Ectodermal cell (in vitro differentiated cells): Measurements from ENCODE around the gene NAPSA.
A peak's percentile ranks its signal among the peaks of the same experiment; 100 is the strongest.

Source experiments
- H3K27ac ChIP-seq: 2 replicates; pipeline ENCODE4 v1.7.0; 2013; ENCODE audit warnings: mild to moderate bottlenecking, low read depth, low read length; ENCODE audit not compliant: insufficient read depth, poor library complexity, severe bottlenecking
- H3K27me3 ChIP-seq: 2 replicates; pipeline ENCODE4 v1.7.0; 2013; ENCODE audit warnings: mild to moderate bottlenecking, low read length; ENCODE audit not compliant: insufficient read depth, control insufficient read depth, poor library complexity, severe bottlenecking
- H3K36me3 ChIP-seq: one replicate; pipeline ENCODE4 v1.7.0; 2013; ENCODE audit warnings: low read length; ENCODE audit not compliant: control insufficient read depth, insufficient read depth
- H3K4me1 ChIP-seq: one replicate; pipeline ENCODE4 v1.7.0; 2013; ENCODE audit warnings: low read length; ENCODE audit not compliant: control insufficient read depth, insufficient read depth
- H3K4me3 ChIP-seq: 2 replicates; pipeline ENCODE4 v1.7.0; 2013; ENCODE audit warnings: low read depth, low read length, control low read depth; ENCODE audit not compliant: insufficient read depth
- H3K9me3 ChIP-seq: 2 replicates; pipeline ENCODE4 v1.7.0; 2013; ENCODE audit warnings: mild to moderate bottlenecking, low read length, moderate library complexity; ENCODE audit not compliant: control insufficient read depth
- WGBS, 2 experiments: methylation state at CpG; one replicate each; pipeline ENCODE4 v1.1.7; 2013; ENCODE audit warnings: missing lambda C conversion rate in 2 of 2; 5-methylcytosine and 5-hydroxymethylcytosine counted together

The NAPSA gene

GRCh38 chr19:50377517-50377916 is 12.1 kb upstream of the NAPSA start:
- no peaks in the 10 kb centered on the region for H3K9me3 ChIP-seq
- no peak overlapping the region for H3K27ac ChIP-seq
- peaks cover 29% of the 10 kb centered on the region for H3K36me3 ChIP-seq
- WGBS, 2 experiments = 94 to 95% methylated on average over 9 of the region's 9 CpGs
- H3K27me3 ChIP-seq = peaks cover 9% of the 10 kb centered on the region
- no peaks in the 10 kb centered on the region for H3K4me1 ChIP-seq
- H3K4me3 ChIP-seq = no peak overlapping the region

DNA sequence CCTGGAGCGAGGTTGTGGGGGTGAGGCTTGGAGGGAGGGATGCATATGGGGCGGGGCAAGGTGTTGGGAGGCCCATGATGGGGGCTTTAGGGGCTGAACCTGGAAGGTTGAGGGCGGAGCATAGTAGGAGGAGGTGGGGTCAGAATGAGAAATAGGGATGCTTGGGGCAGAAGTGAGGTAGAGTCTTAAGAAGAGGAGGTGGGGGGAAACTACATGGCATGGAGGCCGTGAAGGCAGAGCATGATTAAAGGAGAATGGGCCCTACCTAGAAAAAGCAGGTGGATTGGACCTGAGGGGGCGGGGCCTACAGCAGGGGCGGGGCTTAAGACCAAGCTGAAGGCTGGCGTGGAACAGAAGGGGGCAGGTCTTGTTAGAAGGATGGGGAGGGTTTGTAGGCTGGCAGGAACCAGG is 11.6 kb upstream of the NAPSA start:
- 54% methylated on average over 7 of the region's 7 CpGs for WGBS, 2 experiments
- Histone ChIP-seq H3K27ac (no peak overlapping the region), H3K27me3 (peaks cover 11% of the 10 kb centered on the region), H3K36me3 (peaks cover 29% of the 10 kb centered on the region), H3K4me3 (peak overlapping the region; percentile 12), H3K9me3 (no peaks in the 10 kb centered on the region), H3K4me1 (no peaks in the 10 kb centered on the region)

- H3K4me3 ChIP-seq = peak within 1 kb of the TSS; percentile 82
- 2 to 3% methylated on average over 65 to 67 of the region's 67 CpGs for WGBS, 2 experiments
- no peaks in the 10 kb centered on the region for H3K4me1 ChIP-seq
These were observed 11.0 kb upstream of the NAPSA start, which contains the start of gene NR1H2 for GRCh38 chr19:50376166-50377050. Gene NR1H2 (plus strand): TSS chr19:50376457. CDS start chr19:50377606, 1,149 bp downstream.

GRCh38 chr19:50371914-50372475 is 6.6 kb upstream of the NAPSA start:
- H3K36me3 ChIP-seq = no peaks in the 10 kb centered on the region
- WGBS, 2 experiments = 85 to 87% methylated on average over 9 to 10 of the region's 10 CpGs

More at GRCh38 chr19:50376166-50377050, 11.0 kb upstream of the NAPSA start, which contains the start of gene NR1H2:
- Histone ChIP-seq H3K9me3 (no peaks in the 10 kb centered on the region), H3K27ac (peak within 1 kb of the TSS; percentile 100), H3K27me3 (peaks cover 11% of the 10 kb centered on the region), H3K36me3 (peaks cover 29% of the 10 kb centered on the region)

GRCh38 chr19:50368649-50369570 is 3.5 kb upstream of the NAPSA start:
- Histone ChIP-seq H3K27ac (no peak overlapping the region), H3K27me3 (peaks cover 6% of the 10 kb centered on the region), H3K4me1 (no peaks in the 10 kb centered on the region), H3K9me3 (no peaks in the 10 kb centered on the region), H3K4me3 (peak overlapping the region; percentile 33), H3K36me3 (no peaks in the 10 kb centered on the region)
- 42 to 43% methylated on average over 34 of the region's 34 CpGs for WGBS, 2 experiments

More at GRCh38 chr19:50371914-50372475, 6.6 kb upstream of the NAPSA start:
- H3K27ac ChIP-seq = no peak overlapping the region
- H3K9me3 ChIP-seq = no peaks in the 10 kb centered on the region
- H3K27me3 ChIP-seq = peaks cover 11% of the 10 kb centered on the region
- H3K4me1 ChIP-seq = no peaks in the 10 kb centered on the region
- H3K4me3 ChIP-seq = no peak overlapping the region

- no peaks in the 10 kb centered on the region for H3K4me1 ChIP-seq
- no peak overlapping the region for H3K27ac ChIP-seq
- 74 to 81% methylated on average over 9 to 11 of the region's 11 CpGs for WGBS, 2 experiments
These were observed 2.6 kb downstream of the NAPSA start for GRCh38 chr19:50362656-50363424.

DNA sequence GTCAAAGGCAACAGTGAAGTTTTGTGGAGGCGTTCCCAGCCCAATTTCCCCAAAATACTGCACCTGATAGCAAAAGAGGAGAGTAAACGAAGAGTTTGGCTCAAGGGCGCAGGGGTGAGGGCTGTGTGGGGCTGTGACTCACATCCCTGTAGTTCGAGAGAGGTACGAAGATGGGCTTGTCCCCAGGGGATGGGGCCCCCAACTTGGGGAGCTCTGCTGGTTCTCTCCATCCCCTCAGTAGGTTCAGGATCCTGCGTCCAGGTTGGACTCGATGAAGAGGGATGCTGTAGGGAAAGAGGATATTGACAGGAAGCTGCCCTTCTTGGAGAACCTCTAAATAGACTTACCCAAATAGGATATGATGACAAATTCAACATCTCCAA is 3.4 kb downstream of the NAPSA start:
- Histone ChIP-seq H3K27me3 (no peaks in the 10 kb centered on the region), H3K4me3 (no peak overlapping the region), H3K9me3 (no peaks in the 10 kb centered on the region), H3K4me1 (no peaks in the 10 kb centered on the region), H3K27ac (no peak overlapping the region), H3K36me3 (no peaks in the 10 kb centered on the region)
- WGBS, 2 experiments = 90 to 92% methylated on average over 6 to 7 of the region's 7 CpGs

More at GRCh38 chr19:50362656-50363424, 2.6 kb downstream of the NAPSA start:
- no peaks in the 10 kb centered on the region for H3K36me3 ChIP-seq
- no peaks in the 10 kb centered on the region for H3K9me3 ChIP-seq
- H3K4me3 ChIP-seq = no peak overlapping the region
- H3K27me3 ChIP-seq = no peaks in the 10 kb centered on the region

- no peaks in the 10 kb centered on the region for H3K9me3 ChIP-seq
- H3K36me3 ChIP-seq = no peaks in the 10 kb centered on the region
- no peaks in the 10 kb centered on the region for H3K27me3 ChIP-seq
- WGBS, 2 experiments = 81% methylated on average over 6 of the region's 7 CpGs
- H3K4me1 ChIP-seq = no peaks in the 10 kb centered on the region
- H3K27ac ChIP-seq = no peak overlapping the region
- H3K4me3 ChIP-seq = no peak overlapping the region
These were observed 4.0 kb downstream of the NAPSA start for GRCh38 chr19:50361290-50362029.

DNA sequence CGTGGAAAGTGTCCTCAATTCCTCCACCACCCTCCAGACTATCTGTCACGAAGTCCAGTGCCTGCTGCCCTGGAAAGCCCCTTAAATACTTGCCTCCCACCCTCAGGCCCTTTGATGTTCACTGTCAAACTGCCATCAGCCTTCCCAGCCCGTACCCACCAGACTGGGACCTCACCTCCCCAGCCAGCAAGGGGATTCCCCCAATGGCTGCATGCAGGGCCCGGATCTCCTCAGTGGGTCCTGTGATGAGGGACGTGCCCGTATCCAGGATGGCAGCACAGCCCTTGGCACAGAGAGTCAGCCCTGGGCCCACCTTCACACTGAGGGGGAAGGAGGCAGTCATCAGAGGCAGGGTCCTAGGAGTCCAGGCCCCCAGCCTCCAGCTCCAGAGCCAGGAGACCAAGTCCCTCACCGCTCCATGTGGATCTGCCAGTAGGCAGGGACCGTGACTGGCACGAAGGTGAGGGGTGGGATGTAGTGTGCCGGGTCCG is 6.1 kb downstream of the NAPSA start:
- no peaks in the 10 kb centered on the region for H3K9me3 ChIP-seq
- WGBS, 2 experiments = 88 to 89% methylated on average over 11 of the region's 11 CpGs
- H3K36me3 ChIP-seq = no peaks in the 10 kb centered on the region
- no peaks in the 10 kb centered on the region for H3K27me3 ChIP-seq
- no peaks in the 10 kb centered on the region for H3K4me1 ChIP-seq
- H3K27ac ChIP-seq = no peak overlapping the region
- H3K4me3 ChIP-seq = no peak overlapping the region
